Neural progenitor cell (in vitro differentiated cells): ENCODE results near the gene POU6F2. TPM values are rescaled to one million over a fixed set of nuclear protein-coding genes. Genes with fewer than 3 reads are reported as not detected.

Source experiments
- DNase-seq: peaks from one replicate; pipeline ENCODE4 v3.0.0-alpha.2; 2016; ENCODE audit warnings: low spot score
- H2AFZ ChIP-seq: fragments of 200-600 bp; sonication (generic); replicated peaks from 2 replicates; pipeline ENCODE4 v1.6.1; 2016; ENCODE audit warnings: antibody characterized with exemption
- H3F3A ChIP-seq: fragments of 200-600 bp; sonication (generic); 2 replicates; pipeline ENCODE4 v1.6.1; 2016; ENCODE audit warnings: antibody characterized with exemption, low read depth
- H3K27ac ChIP-seq: fragments of 200-600 bp; sonication (generic); 2 replicates; pipeline ENCODE4 v1.5.1; 2016; ENCODE audit warnings: mild to moderate bottlenecking
- H3K27me3 ChIP-seq: fragments of 200-600 bp; sonication (generic); 2 replicates; pipeline ENCODE4 v1.6.1; 2016; ENCODE audit warnings: mild to moderate bottlenecking, moderate library complexity
- H3K36me3 ChIP-seq: fragments of 200-600 bp; sonication (generic); 2 replicates; pipeline ENCODE4 v1.5.1; 2016
- H3K4me1 ChIP-seq: fragments of 200-600 bp; sonication (generic); 2 replicates; pipeline ENCODE4 v1.6.1; 2016; ENCODE audit warnings: mixed run types
- H3K4me2 ChIP-seq: fragments of 200-600 bp; sonication (generic); 2 replicates; pipeline ENCODE4 v1.6.1; 2016
- H3K4me3 ChIP-seq: fragments of 200-600 bp; sonication (generic); 2 replicates; pipeline ENCODE4 v1.5.1; 2016
- H3K79me2 ChIP-seq: fragments of 200-600 bp; sonication (generic); 2 replicates; pipeline ENCODE4 v1.6.1; 2016; ENCODE audit warnings: low read depth
- H3K9ac ChIP-seq: fragments of 200-600 bp; sonication (generic); 2 replicates; pipeline ENCODE4 v1.6.1; 2016
- H3K9me3 ChIP-seq: fragments of 200-600 bp; sonication (generic); 2 replicates; pipeline ENCODE4 v1.5.1; 2016; ENCODE audit warnings: low read depth
- H4K20me1 ChIP-seq: fragments of 200-600 bp; sonication (generic); 2 replicates; pipeline ENCODE4 v1.6.1; 2016; ENCODE audit warnings: low read depth
- H3K27ac Mint-ChIP-seq: 3 replicates; pipeline ENCODE4 v1.8.0; 2021; ENCODE audit warnings: mixed read lengths
- H3K27me3 Mint-ChIP-seq: 2 replicates; pipeline ENCODE4 v1.8.0; 2022; ENCODE audit warnings: low read depth, mild to moderate bottlenecking, inconsistent platforms, moderate library complexity, mixed read lengths; ENCODE audit not compliant: insufficient read depth
- H3K36me3 Mint-ChIP-seq: 3 replicates; pipeline ENCODE4 v1.8.0; 2021; ENCODE audit warnings: mixed read lengths
- H3K4me1 Mint-ChIP-seq: 3 replicates; pipeline ENCODE4 v1.8.0; 2021; ENCODE audit warnings: mixed read lengths
- H3K4me3 Mint-ChIP-seq: 3 replicates; pipeline ENCODE4 v1.8.0; 2021; ENCODE audit warnings: mild to moderate bottlenecking, moderate library complexity, mixed read lengths
- H3K9me3 Mint-ChIP-seq: 3 replicates; pipeline ENCODE4 v1.8.0; 2020; ENCODE audit warnings: mixed read lengths
- EZH2 ChIP-seq: fragments of 200-600 bp; sonication (generic); IDR thresholded peaks from 2 replicates; pipeline ENCODE4 v1.6.1; 2017; ENCODE audit warnings: antibody characterized with exemption, mild to moderate bottlenecking, moderate library complexity
- EZH2phosphoT487 ChIP-seq: fragments of 200-600 bp; sonication (generic); IDR thresholded peaks from 2 replicates; pipeline ENCODE4 v1.6.1; 2017; ENCODE audit warnings: antibody characterized with exemption
- total RNA-seq: library from RNA; depleted of rRNA; stranded (reverse); fragments of >200 nt; gene quantifications from 2 replicates; pipeline ENCODE4 v1.2.3, GENCODE V29; 2015; ENCODE audit warnings: low replicate concordance
- TF ChIP-seq, protein P1 (sequence below): fragments of 200-600 bp; sonication (generic); IDR thresholded peaks from 2 replicates; pipeline ENCODE4 v1.5.1; 2017; ENCODE audit warnings: antibody characterized with exemption, mild to moderate bottlenecking

Gene POU6F2
- total RNA-seq, 1 donor from 2014 or later = 3.4 TPM

DNA sequence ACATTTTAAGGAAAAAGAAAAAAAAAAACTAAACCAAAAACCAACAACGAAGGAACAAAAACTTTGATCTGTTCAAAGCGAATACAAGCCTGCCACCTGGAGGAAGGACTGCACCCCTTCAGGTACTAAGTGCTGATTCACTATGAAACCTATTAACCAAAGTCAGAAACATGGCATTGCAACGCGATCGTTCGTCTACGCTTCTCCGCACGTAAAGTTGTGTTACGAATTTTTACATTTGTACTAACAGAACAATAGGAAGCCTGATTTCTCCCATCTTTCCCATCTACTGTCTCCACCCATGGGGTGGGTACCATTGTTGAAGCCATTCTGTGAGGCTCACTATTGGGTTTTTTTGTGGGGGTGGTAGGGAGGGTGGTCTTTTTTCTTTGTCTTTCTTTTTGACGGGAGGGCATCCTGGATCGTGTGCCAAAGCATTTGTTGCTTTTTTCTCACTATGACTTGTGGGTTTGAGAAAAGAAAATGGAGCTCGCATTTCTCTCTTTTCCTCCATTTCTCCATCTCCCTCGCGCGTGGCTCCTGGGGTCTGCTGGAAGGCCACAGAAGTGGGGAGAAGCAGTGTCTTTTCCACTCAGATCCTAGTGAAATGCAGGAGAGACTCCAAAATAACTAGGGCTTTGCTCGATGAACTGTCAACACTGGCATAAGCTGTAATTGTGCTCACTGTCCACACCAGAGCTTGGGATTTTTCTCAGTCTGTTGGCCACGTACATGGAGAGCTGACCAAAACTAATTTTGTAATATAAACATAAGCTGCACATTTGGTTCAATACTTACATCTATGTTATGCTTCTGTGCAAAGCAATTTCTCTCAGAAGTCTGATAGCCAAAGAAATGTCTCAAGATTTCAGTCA is 487.6 kb downstream of the POU6F2 start:
- Mint-ChIP-seq H3K4me3 (no peak overlapping the region), H3K27me3 (peaks cover 2% of the 10 kb centered on the region), H3K4me1 (peaks cover 35% of the 10 kb centered on the region), H3K36me3 (no peaks in the 10 kb centered on the region), H3K27ac (peak overlapping the region; percentile 80), H3K9me3 (no peaks in the 10 kb centered on the region)
- H4K20me1 ChIP-seq = no peaks in the 10 kb centered on the region
- peak; percentile 80 for DNase-seq
- peaks cover 23% of the 10 kb centered on the region for H3K4me1 ChIP-seq
- H3K9me3 ChIP-seq = no peaks in the 10 kb centered on the region
- H3K4me2 ChIP-seq = peak overlapping the region; percentile 40
- H3K4me3 ChIP-seq = no peak overlapping the region
- peak overlapping the region; percentile 85 for H2AFZ ChIP-seq
- H3K9ac ChIP-seq = no peak overlapping the region
- H3F3A ChIP-seq = peaks cover 10% of the 10 kb centered on the region
- H3K27me3 ChIP-seq = no peaks in the 10 kb centered on the region
- no peaks in the 10 kb centered on the region for H3K79me2 ChIP-seq
- H3K27ac ChIP-seq = no peak overlapping the region
- H3K36me3 ChIP-seq = no peaks in the 10 kb centered on the region
- TF ChIP-seq, protein P1, sequence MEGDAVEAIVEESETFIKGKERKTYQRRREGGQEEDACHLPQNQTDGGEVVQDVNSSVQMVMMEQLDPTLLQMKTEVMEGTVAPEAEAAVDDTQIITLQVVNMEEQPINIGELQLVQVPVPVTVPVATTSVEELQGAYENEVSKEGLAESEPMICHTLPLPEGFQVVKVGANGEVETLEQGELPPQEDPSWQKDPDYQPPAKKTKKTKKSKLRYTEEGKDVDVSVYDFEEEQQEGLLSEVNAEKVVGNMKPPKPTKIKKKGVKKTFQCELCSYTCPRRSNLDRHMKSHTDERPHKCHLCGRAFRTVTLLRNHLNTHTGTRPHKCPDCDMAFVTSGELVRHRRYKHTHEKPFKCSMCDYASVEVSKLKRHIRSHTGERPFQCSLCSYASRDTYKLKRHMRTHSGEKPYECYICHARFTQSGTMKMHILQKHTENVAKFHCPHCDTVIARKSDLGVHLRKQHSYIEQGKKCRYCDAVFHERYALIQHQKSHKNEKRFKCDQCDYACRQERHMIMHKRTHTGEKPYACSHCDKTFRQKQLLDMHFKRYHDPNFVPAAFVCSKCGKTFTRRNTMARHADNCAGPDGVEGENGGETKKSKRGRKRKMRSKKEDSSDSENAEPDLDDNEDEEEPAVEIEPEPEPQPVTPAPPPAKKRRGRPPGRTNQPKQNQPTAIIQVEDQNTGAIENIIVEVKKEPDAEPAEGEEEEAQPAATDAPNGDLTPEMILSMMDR = peak; percentile 95
- TF ChIP-seq EZH2phosphoT487 = no peak
- no peak for TF ChIP-seq EZH2

DNA sequence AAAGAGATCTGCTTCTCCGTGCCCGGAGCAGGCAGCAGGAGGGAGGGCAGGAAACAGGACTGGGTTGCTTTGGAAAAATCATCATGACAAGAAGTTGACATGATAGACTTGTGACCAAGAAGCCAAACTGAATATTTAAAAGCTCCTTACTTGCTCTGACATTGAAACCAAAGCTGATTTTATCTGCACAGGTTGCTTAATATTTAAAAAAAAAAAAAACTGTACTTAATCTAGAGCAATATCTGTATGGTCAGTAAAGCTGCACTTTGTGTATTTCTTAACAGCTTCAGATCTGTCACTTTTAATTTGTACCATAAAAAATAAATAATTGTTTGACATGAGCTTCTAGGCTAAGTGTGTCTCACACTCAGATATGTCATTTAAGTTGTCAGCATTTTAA is 490.6 kb downstream of the POU6F2 start:
- Histone ChIP-seq H3K27me3 (no peaks in the 10 kb centered on the region), H3K4me1 (no peaks in the 10 kb centered on the region), H3K79me2 (no peaks in the 10 kb centered on the region), H3K9ac (no peak overlapping the region), H4K20me1 (no peaks in the 10 kb centered on the region), H2AFZ (no peak overlapping the region), H3K4me3 (no peak overlapping the region), H3K36me3 (no peaks in the 10 kb centered on the region), H3K27ac (no peak overlapping the region), H3K4me2 (no peak overlapping the region), H3F3A (no peaks in the 10 kb centered on the region), H3K9me3 (no peaks in the 10 kb centered on the region)
- no peaks in the 10 kb centered on the region for H3K36me3 Mint-ChIP-seq
- no peak for TF ChIP-seq EZH2
- TF ChIP-seq EZH2phosphoT487 = no peak
- TF ChIP-seq, protein P1 = no peak
- peaks cover 11% of the 10 kb centered on the region for H3K4me1 Mint-ChIP-seq
- H3K27ac Mint-ChIP-seq = no peak overlapping the region
- no peaks in the 10 kb centered on the region for H3K9me3 Mint-ChIP-seq
- H3K4me3 Mint-ChIP-seq = no peak overlapping the region
- H3K27me3 Mint-ChIP-seq = peaks cover 5% of the 10 kb centered on the region
- no peak for DNase-seq

DNA sequence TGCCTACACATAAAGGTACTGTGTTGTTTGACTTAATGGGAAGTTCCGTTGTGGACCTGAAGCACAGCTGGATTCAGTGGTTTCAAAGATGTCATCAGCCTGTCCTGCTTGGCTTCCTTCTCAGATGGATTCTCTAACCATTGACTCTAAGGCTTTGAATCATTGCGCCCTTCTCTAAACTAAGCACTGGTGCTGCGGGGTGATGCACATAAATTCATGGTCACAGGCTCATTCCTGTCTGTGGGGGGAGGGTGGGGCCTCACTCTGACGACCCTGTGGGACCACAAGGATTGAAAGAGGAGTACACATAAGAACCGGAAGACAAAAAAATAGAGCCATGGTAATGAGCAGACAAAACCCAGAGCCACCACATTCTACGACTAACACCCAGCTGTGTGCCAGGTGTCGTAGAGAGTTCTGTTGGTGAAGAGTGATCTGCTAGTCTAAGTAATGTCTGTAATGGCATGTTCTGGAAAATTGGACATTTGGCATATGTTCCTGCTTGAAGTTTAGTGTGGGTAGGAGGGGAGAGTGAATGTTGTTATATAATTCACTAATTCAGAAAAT is 491.2 kb downstream of the POU6F2 start:
- Histone ChIP-seq H3K9ac (no peak overlapping the region), H3K4me3 (no peak overlapping the region), H3K27me3 (no peaks in the 10 kb centered on the region), H3K9me3 (no peaks in the 10 kb centered on the region), H3K27ac (no peak overlapping the region), H3K4me2 (no peak overlapping the region), H3K79me2 (no peaks in the 10 kb centered on the region), H3K36me3 (no peaks in the 10 kb centered on the region), H3F3A (no peaks in the 10 kb centered on the region), H2AFZ (no peak overlapping the region), H4K20me1 (no peaks in the 10 kb centered on the region), H3K4me1 (no peaks in the 10 kb centered on the region)
- TF ChIP-seq EZH2 (no peak), EZH2phosphoT487 (no peak)
- TF ChIP-seq, protein P1 = no peak
- Mint-ChIP-seq H3K4me1 (peaks cover 11% of the 10 kb centered on the region), H3K9me3 (no peaks in the 10 kb centered on the region), H3K36me3 (no peaks in the 10 kb centered on the region), H3K27me3 (peaks cover 5% of the 10 kb centered on the region), H3K27ac (no peak overlapping the region), H3K4me3 (no peak overlapping the region)
- no peak for DNase-seq
